Fibroblast of lung (primary cell): ENCODE results near the gene DCAF5.

Experiments used
- EZH2 ChIP-seq: IDR thresholded peaks from 2 replicates; pipeline ENCODE4 v1.5.1; 2012; ENCODE audit warnings: low read length, control low read depth, mild to moderate bottlenecking; ENCODE audit errors: missing control alignments
- TF ChIP-seq, protein P1 (sequence below), 2 donors: IDR thresholded peaks in 1 of 2; conservative IDR thresholded peaks in 1 of 2; 1 replicate in 1 of 2; 2 replicates in 1 of 2; pipeline ENCODE4 v1.5.1; 2011 to 2012; ENCODE audit warnings: low read length in 2 of 2, control low read depth in 1 of 2, inconsistent platforms in 1 of 2, low read depth in 1 of 2, mild to moderate bottlenecking in 1 of 2

GRCh38 chr14:69154779-69155178 lies 1.9 kb upstream of the DCAF5 start:
- TF ChIP-seq, protein P1, sequence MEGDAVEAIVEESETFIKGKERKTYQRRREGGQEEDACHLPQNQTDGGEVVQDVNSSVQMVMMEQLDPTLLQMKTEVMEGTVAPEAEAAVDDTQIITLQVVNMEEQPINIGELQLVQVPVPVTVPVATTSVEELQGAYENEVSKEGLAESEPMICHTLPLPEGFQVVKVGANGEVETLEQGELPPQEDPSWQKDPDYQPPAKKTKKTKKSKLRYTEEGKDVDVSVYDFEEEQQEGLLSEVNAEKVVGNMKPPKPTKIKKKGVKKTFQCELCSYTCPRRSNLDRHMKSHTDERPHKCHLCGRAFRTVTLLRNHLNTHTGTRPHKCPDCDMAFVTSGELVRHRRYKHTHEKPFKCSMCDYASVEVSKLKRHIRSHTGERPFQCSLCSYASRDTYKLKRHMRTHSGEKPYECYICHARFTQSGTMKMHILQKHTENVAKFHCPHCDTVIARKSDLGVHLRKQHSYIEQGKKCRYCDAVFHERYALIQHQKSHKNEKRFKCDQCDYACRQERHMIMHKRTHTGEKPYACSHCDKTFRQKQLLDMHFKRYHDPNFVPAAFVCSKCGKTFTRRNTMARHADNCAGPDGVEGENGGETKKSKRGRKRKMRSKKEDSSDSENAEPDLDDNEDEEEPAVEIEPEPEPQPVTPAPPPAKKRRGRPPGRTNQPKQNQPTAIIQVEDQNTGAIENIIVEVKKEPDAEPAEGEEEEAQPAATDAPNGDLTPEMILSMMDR (conservative IDR thresholded peaks at IDR 0.05 in 1 of 2, IDR thresholded peaks at IDR 0.05 in 1 of 2; ENCODE audit: low read depth in 1 of 2, low read length in 2 of 2) = no peak
- TF ChIP-seq EZH2 = no peak
